ENCODE results near the gene ACAT2. TPM values are rescaled to one million over a fixed set of nuclear protein-coding genes. Genes with fewer than 3 reads are reported as not detected.
"Not testable (repeated sequence)": the region's sequence is repeated elsewhere in the genome, so short reads cannot be mapped to it uniquely, and the experiment has no call there.

ACAT2 gene
- total RNA-seq, 2 donors from 2014 or later, result 78.9 to 113 TPM

DNA sequence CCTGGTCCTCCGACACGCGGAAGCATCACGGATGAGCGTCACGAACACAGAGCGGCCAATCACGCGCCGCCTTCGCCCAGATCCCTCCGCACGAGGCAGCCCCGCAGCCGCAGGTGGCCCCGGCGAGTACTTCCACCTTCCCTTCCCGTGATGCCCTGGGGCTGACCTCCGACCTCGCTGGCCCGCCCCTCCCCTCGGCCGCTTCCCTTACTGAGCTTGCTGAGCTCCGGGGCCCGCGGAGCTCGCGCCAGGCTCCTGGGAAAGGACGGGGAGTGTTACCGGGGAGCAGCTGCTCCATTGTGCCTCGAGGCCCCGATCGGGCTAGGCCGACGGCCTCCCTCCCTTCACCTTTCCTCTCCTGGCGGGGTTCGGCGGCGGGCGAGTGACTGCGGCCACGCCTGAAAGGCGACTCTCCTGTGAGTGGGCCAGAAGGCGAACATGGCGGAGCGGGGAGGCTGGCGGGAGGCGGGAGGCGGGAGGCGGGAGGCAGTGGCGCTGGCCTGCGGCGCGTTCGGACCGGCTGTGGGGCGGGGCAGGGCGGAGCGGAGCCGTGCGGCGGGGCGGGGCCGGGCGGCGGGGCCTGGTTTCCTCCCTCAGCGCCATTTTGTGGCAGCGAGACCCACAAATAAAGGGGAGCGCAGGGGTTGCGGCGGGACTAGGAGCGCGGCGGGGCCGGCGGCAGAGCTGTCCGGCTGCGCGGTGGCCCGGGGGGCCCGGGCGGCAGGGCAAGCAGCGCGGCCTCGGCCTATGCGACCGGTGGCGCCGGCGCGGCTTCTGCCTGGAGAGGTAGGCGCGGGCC, 34.7 kb upstream of the ACAT2 start, which contains the start of gene WTAP:
WTAP (plus strand) TSS at position 589 of the 799 bp plus-strand sequence. CDS start 8,760 bp downstream, outside the sequence.
- Mint-ChIP-seq H3K9me3 (peaks cover 0 to 5% of the 10 kb centered on the region in 2 donors), H3K36me3 (peaks cover 34 to 64% of the 10 kb centered on the region in 2 donors)

GRCh38 chr6:159727717-159728445, 34.0 kb upstream of the ACAT2 start:
- H3K27ac Mint-ChIP-seq, result peak overlapping the region; percentile 96 to 98
- DNase-seq (ENCODE audit: low spot score in 2 of 2) (no peak), ATAC-seq (peak; percentile 37 to 43)

More for the DNA sequence above, 34.7 kb upstream of the ACAT2 start, which contains the start of gene WTAP:
- H3K27ac Mint-ChIP-seq, result peak within 1 kb of the TSS; percentile 98
- ATAC-seq, result peak; percentile 89 to 90
- peak; percentile 91 to 97 for DNase-seq (ENCODE audit: low spot score in 2 of 2)

GRCh38 chr6:159728531-159728964, 33.3 kb upstream of the ACAT2 start:
- DNase-seq (ENCODE audit: low spot score in 2 of 2) (no peak), ATAC-seq (no peak)
- Mint-ChIP-seq H3K36me3 (peaks cover 28 to 50% of the 10 kb centered on the region in 2 donors), H3K9me3 (no peaks in the 10 kb centered on the region), H3K27ac (peak overlapping the region; percentile 96 to 98)

More at GRCh38 chr6:159727717-159728445, 34.0 kb upstream of the ACAT2 start:
- Mint-ChIP-seq H3K9me3 (peaks cover 0 to 5% of the 10 kb centered on the region in 2 donors), H3K36me3 (peaks cover 34 to 57% of the 10 kb centered on the region in 2 donors)

DNA sequence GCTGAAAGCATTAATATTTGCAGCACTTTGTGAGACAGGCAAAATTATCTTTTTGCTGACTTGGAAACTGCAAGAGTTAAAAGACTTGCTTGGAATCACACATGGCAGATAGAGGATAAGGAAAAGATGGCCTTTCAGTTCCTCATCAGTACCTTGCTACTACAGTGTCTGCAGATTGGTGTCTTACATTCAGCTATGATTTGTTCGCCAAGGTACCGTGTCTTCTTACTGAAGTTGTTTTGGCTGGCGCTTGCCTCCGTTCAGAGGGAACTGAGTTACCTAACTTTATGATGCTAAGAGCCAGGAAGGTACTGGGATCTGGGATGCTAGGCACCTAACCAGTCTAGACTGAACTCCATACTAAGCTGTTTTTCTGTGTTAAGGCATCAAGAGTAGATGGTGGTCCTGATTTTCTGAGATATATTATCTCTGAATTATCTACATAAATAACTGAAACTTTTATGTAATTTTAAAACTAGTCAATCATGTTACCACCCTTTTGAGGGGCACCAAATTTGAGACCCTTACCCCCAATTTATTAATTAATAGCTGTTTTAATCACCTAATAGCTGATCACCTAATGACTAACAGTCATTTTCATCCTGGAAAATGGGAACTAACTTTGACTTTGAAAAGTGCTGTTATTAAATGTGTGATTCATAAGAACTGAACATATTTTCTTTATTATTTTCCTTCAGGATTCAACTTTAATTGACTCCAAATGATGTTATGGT, 32.1 kb upstream of the ACAT2 start:
- H3K9me3 Mint-ChIP-seq, result no peaks in the 10 kb centered on the region
- no peak for DNase-seq (ENCODE audit: low spot score in 2 of 2)
- ATAC-seq, result no peak
- H3K36me3 Mint-ChIP-seq, result peaks cover 28 to 43% of the 10 kb centered on the region in 2 donors
- peak overlapping the region; percentile 81 to 98 for H3K27ac Mint-ChIP-seq

DNA sequence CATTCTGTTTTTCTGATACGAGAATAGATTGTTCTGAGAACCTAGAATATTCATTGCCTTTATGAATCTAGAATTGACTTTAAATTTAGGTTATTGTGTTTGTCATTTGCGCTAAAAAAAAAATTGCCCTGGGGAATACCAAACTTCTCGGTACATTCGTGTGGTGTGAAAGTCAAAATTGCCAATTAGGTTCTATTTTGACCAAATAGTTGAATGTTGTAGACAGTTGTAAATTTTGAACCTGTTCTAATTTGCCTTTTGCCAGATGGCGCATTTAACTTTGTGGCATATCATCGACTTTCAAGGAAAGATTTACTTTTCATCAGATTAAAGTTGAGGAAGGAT, 31.5 kb upstream of the ACAT2 start:
- Mint-ChIP-seq H3K36me3 (peaks cover 28 to 43% of the 10 kb centered on the region in 2 donors), H3K9me3 (no peaks in the 10 kb centered on the region), H3K27ac (peak overlapping the region in 1 of 2 donors; percentile 36)
- no peak for ATAC-seq
- DNase-seq (ENCODE audit: low spot score in 2 of 2), result no peak

DNA sequence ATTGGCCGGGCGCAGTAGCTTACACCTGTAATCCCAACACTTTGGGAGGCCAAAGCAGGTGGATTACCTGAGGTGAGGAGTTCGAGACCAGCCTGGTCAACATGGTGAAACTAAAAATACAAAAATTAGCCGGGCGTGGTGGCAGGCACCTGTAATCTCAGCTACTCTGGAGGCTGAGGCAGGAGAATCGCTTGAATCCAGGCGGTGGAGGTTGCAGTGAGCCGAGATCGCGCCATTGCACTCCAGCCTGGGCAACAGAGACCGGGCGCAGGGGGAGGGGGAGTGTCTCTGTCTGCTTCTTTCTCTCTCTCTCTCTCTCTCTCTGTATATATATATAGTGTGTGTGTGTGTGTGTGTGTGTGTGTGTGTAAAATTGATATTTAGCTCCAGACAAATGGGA, 29.3 kb upstream of the ACAT2 start:
- H3K36me3 Mint-ChIP-seq, result peaks cover 15 to 34% of the 10 kb centered on the region in 2 donors
- H3K27ac Mint-ChIP-seq, result not testable (repeated sequence)

GRCh38 chr6:159733395-159733794, 28.4 kb upstream of the ACAT2 start:
- not testable (repeated sequence) for ATAC-seq; H3K9me3 Mint-ChIP-seq; DNase-seq (ENCODE audit: low spot score in 2 of 2)
- peak overlapping the region in 1 of 2 donors; percentile 60 for H3K27ac Mint-ChIP-seq
- H3K36me3 Mint-ChIP-seq, result peaks cover 9 to 28% of the 10 kb centered on the region in 2 donors

More for the DNA sequence above, 29.3 kb upstream of the ACAT2 start:
- H3K9me3 Mint-ChIP-seq; ATAC-seq; DNase-seq (ENCODE audit: low spot score in 2 of 2): not testable (repeated sequence)

- H3K27ac Mint-ChIP-seq, result peak overlapping the region in 1 of 2 donors; percentile 0
- peak in 1 of 2 donors; percentile 41 for ATAC-seq
- H3K9me3 Mint-ChIP-seq, result no peaks in the 10 kb centered on the region
- H3K36me3 Mint-ChIP-seq, result peaks cover 0 to 18% of the 10 kb centered on the region in 2 donors
- no peak for DNase-seq (ENCODE audit: low spot score in 2 of 2)
Measured at GRCh38 chr6:159736908-159737307, 24.9 kb upstream of the ACAT2 start.

DNA sequence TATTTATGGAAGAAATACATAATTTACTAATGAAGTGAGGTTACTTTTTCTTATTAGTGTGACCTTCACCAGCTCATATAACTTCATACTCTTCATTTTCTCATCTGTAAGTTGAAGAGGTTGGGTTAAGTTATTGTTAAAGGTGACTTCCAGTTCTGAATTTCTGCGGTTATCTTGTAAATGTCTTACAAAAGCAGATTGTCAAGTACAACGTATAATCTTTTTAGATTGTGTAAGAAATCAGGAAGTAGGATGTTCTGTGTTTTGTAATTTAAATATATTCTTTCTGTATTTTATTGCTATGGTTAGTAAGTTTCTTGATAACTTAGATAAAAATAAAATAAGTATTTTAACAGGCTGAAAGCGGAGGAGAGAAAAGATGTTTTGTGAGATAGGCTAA, 22.5 kb upstream of the ACAT2 start:
- Mint-ChIP-seq H3K36me3 (peaks cover 0 to 24% of the 10 kb centered on the region in 2 donors), H3K27ac (no peak overlapping the region), H3K9me3 (no peaks in the 10 kb centered on the region)
- DNase-seq (ENCODE audit: low spot score in 2 of 2) (no peak), ATAC-seq (no peak)

DNA sequence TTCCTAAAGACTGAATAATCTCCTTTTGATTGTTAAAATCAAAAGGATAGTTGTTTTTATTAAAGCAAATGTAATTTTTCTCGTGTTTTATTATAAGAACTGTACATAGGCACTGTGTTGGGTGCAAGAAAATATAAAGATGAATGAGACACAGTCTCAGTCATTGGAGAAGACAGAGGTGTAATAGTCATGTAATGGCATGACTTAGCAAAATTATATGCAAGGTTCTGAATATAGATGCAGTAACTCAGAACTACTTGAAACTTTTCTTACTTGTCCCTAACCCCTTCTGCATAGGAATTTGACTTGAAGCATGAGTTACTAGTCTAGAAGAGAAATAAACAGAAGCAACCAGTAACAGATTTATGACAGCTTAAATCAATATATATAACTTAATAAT, 19.7 kb upstream of the ACAT2 start:
- no peak for ATAC-seq
- H3K9me3 Mint-ChIP-seq, result no peaks in the 10 kb centered on the region
- DNase-seq (ENCODE audit: low spot score in 2 of 2), result no peak
- H3K36me3 Mint-ChIP-seq, result peaks cover 16 to 42% of the 10 kb centered on the region in 2 donors
- peak overlapping the region in 1 of 2 donors; percentile 77 for H3K27ac Mint-ChIP-seq

GRCh38 chr6:159745081-159745480, 16.8 kb upstream of the ACAT2 start:
- no peak for ATAC-seq
- DNase-seq (ENCODE audit: low spot score in 2 of 2), result no peak
- peaks cover 16 to 44% of the 10 kb centered on the region in 2 donors for H3K36me3 Mint-ChIP-seq
- peak overlapping the region in 1 of 2 donors; percentile 35 for H3K27ac Mint-ChIP-seq
- no peaks in the 10 kb centered on the region for H3K9me3 Mint-ChIP-seq

DNA sequence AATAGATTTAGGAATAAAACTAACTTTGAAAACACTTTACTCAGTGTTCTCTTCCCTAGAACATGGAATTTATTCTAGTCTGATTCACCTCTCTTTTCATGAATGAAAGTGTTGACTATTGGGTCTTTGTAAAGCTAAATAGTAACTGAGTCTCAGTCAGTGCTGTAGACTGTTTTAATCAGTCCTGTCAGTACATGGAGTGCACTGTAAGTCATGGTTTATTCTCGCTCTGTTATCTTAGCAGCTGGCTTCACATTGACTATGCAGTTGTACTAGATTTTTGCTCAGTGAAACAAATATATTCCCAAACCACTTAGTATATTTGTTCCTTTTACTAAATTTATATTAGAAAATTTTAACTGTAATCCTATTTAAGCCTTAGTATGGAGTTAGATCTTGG, 15.1 kb upstream of the ACAT2 start:
- H3K27ac Mint-ChIP-seq, result peak overlapping the region in 1 of 2 donors; percentile 36
- H3K36me3 Mint-ChIP-seq, result peaks cover 16 to 30% of the 10 kb centered on the region in 2 donors
- DNase-seq (ENCODE audit: low spot score in 2 of 2) (no peak), ATAC-seq (no peak)
- H3K9me3 Mint-ChIP-seq, result no peaks in the 10 kb centered on the region

DNA sequence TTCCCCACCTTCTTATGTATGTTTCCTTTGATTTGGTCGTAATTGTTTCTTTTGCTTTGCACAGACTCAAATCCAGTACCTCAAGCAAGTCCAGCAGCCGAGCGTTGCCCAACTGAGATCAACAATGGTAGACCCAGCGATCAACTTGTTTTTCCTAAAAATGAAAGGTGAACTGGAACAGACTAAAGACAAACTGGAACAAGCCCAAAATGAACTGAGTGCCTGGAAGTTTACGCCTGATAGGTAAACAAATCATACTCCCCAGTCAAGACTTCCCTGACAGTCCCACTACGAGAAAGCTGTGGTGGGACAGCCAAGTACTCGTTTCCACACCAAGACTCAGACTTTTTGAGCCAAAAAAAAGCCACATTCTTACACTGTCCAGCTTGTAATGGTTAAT, 13.7 kb upstream of the ACAT2 start:
- H3K27ac Mint-ChIP-seq, result peak overlapping the region in 1 of 2 donors; percentile 23
- peaks cover 16 to 32% of the 10 kb centered on the region in 2 donors for H3K36me3 Mint-ChIP-seq
- not testable (repeated sequence) for DNase-seq (ENCODE audit: low spot score in 2 of 2); H3K9me3 Mint-ChIP-seq; ATAC-seq

DNA sequence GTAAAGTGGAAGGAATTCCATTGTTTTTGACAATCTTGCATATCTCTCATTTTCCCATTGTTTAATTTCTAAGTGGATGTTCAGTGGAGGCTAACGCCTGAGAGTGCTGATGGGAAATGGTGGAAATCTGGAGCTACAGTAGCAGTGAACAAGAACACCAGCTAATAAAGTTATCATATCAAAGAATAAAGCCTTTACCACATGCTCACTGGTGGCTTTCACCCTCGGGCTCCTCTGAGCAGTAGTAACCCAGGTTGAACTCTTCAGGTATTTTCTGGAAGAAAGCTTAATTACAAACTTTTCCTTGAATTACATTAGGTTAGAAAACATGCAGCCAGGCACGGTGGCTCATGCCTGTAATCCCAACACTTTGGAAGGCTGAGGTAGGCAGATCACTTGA, 10.4 kb upstream of the ACAT2 start:
- Mint-ChIP-seq H3K9me3 (no peaks in the 10 kb centered on the region), H3K36me3 (peaks cover 14 to 30% of the 10 kb centered on the region in 2 donors), H3K27ac (peak overlapping the region in 1 of 2 donors; percentile 89)
- ATAC-seq, result no peak
- DNase-seq (ENCODE audit: low spot score in 2 of 2), result no peak

GRCh38 chr6:159753081-159753872, 8.6 kb upstream of the ACAT2 start:
- no peak for ATAC-seq
- Mint-ChIP-seq H3K27ac (peak overlapping the region in 1 of 2 donors; percentile 12), H3K9me3 (no peaks in the 10 kb centered on the region), H3K36me3 (peaks cover 17 to 32% of the 10 kb centered on the region in 2 donors)
- DNase-seq (ENCODE audit: low spot score in 2 of 2), result no peak

DNA sequence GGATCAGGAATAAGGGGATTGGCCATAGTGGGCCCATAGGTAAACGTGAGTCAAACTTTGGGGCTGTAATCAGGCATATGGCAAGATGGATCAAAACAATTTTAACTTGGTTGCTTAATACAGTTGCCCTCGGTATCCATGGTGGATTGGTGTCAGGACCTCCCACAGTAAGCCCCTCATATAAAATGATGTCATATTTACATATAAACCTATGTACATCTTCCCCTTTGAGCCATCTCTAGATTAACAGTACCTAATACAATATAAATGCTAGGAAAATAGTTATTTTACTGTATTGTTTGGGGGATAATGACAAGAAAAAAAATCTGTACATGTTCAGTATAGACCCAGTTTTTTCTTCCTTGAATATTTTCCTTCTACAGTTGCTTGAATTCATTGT, 7.4 kb upstream of the ACAT2 start:
- no peak for DNase-seq (ENCODE audit: low spot score in 2 of 2)
- no peak for ATAC-seq
- H3K36me3 Mint-ChIP-seq, result peaks cover 21 to 36% of the 10 kb centered on the region in 2 donors
- H3K9me3 Mint-ChIP-seq, result no peaks in the 10 kb centered on the region
- no peak overlapping the region for H3K27ac Mint-ChIP-seq
